Activated B cell treated with CpG ODN at 0.5 μM for 24 hours (primary cell): ENCODE data around the gene USP7. TPM values are rescaled to one million over a fixed set of nuclear protein-coding genes. Genes with fewer than 3 reads are reported as not detected.

ENCODE experiments used
- ATAC-seq: fragments of 200-7000 bp; cut with Tn5 transposase; one replicate; pipeline ENCODE4 v1.10.0; 2021; ENCODE audit warnings: low read depth, mild to moderate bottlenecking, moderate library complexity
- CTCF ChIA-PET: fragments of 350-600 bp; sonication (Branson Sonifier 250); formaldehyde crosslinking; loops from one replicate; lab custom pipeline; 2021; ENCODE audit warnings: antibody characterized with exemption; lab: Charles Lee
- POLR2A ChIA-PET: fragments of 350-600 bp; sonication (Branson Sonifier 250); formaldehyde crosslinking; loops from one replicate; lab custom pipeline; 2021; ENCODE audit warnings: antibody characterized with exemption; lab: Charles Lee
- DNase-seq: peaks from one replicate; pipeline ENCODE4 v3.0.0; 2022
- H3K27ac Mint-ChIP-seq: one replicate; pipeline ENCODE4 v1.8.0; 2020; ENCODE audit warnings: mixed read lengths
- H3K27me3 Mint-ChIP-seq: one replicate; pipeline ENCODE4 v1.8.0; 2021; ENCODE audit warnings: mixed read lengths
- H3K36me3 Mint-ChIP-seq: one replicate; pipeline ENCODE4 v1.8.0; 2021; ENCODE audit warnings: low read depth, mixed read lengths
- H3K4me1 Mint-ChIP-seq: one replicate; pipeline ENCODE4 v1.8.0; 2021; ENCODE audit warnings: mixed read lengths
- H3K4me3 Mint-ChIP-seq: one replicate; pipeline ENCODE4 v1.8.0; 2020; ENCODE audit warnings: mild to moderate bottlenecking, mixed read lengths
- H3K9me3 Mint-ChIP-seq: one replicate; pipeline ENCODE4 v1.8.0; 2020; ENCODE audit warnings: mixed read lengths
- intact Hi-C: fragments of 100-400 bp; cut with micrococcal nuclease; formaldehyde crosslinking; loops from one replicate; pipeline ENCODE4 v1.15.1; 2024
- total RNA-seq: library from RNA; stranded (reverse); gene quantifications from 2 replicates; pipeline ENCODE4 v1.2.3, GENCODE V29; 2022
- TF ChIP-seq, protein P1 (sequence below): fragments of 200-600 bp; IDR thresholded peaks from one replicate; pipeline ENCODE4 v1.8.0; 2022; ENCODE audit warnings: antibody characterized with exemption, mild to moderate bottlenecking

USP7 gene
- total RNA-seq, 1 donor from 2014 or later = 193 TPM

DNA sequence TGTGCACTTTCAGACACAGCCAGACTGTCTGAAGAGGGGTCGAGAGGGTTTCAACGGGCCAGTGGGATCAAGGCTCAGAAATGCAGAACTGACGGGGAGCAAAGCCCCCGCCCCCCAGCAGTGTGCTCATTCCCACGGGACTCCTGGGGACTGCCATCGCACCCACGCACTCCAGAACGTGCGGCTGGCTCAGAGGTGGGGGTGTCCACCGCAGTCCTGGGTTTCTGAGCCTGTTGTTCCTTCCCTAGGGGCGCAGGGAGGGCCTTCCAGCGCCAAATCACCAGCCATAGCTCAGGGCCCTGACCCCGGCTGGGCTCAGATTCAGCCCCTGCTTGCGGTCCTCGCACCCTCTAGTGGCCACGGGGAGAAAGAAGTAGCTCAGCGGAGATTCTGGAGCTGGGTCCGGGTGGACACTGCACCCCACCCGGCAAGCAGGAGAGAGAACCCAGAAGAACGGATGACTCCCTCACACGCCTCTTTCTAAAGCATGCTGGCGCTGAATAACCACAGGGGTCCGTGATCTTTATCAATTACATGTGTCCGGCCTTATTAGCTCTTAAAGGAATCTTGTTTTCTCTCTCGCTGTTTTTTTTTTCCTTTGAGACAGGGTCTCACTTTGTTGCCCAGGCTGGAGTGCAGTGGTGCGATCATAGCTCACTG, 45.0 kb upstream of the USP7 start:
- Mint-ChIP-seq H3K4me3 (peak overlapping the region; percentile 59), H3K36me3 (no peaks in the 10 kb centered on the region), H3K27me3 (peaks cover 29% of the 10 kb centered on the region), H3K4me1 (peaks cover 8% of the 10 kb centered on the region), H3K9me3 (no peaks in the 10 kb centered on the region), H3K27ac (peak overlapping the region; percentile 53)
- CTCF ChIA-PET = interaction anchor here (0.6 to 3.0 kb wide), 29 partner anchors 9 to 144 kb away, joined by 3 to 39 read pairs (median 3); partner anchors contain the start of gene USP7
- intact Hi-C loops = loop anchor here (1.0 to 2.0 kb wide), 8 partner anchors 44 to 441 kb away; partner anchors contain the start of gene HAPSTR1
- POLR2A ChIA-PET = interaction anchor here (0.6 to 1.8 kb wide), 10 partner anchors 46 to 1299 kb away, joined by 3 to 17 read pairs (median 3); partner anchors contain the start of genes CARHSP1 and HAPSTR1
- peak; percentile 91 for ATAC-seq
- TF ChIP-seq, protein P1, sequence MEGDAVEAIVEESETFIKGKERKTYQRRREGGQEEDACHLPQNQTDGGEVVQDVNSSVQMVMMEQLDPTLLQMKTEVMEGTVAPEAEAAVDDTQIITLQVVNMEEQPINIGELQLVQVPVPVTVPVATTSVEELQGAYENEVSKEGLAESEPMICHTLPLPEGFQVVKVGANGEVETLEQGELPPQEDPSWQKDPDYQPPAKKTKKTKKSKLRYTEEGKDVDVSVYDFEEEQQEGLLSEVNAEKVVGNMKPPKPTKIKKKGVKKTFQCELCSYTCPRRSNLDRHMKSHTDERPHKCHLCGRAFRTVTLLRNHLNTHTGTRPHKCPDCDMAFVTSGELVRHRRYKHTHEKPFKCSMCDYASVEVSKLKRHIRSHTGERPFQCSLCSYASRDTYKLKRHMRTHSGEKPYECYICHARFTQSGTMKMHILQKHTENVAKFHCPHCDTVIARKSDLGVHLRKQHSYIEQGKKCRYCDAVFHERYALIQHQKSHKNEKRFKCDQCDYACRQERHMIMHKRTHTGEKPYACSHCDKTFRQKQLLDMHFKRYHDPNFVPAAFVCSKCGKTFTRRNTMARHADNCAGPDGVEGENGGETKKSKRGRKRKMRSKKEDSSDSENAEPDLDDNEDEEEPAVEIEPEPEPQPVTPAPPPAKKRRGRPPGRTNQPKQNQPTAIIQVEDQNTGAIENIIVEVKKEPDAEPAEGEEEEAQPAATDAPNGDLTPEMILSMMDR = no peak
- DNase-seq = peak; percentile 50

DNA sequence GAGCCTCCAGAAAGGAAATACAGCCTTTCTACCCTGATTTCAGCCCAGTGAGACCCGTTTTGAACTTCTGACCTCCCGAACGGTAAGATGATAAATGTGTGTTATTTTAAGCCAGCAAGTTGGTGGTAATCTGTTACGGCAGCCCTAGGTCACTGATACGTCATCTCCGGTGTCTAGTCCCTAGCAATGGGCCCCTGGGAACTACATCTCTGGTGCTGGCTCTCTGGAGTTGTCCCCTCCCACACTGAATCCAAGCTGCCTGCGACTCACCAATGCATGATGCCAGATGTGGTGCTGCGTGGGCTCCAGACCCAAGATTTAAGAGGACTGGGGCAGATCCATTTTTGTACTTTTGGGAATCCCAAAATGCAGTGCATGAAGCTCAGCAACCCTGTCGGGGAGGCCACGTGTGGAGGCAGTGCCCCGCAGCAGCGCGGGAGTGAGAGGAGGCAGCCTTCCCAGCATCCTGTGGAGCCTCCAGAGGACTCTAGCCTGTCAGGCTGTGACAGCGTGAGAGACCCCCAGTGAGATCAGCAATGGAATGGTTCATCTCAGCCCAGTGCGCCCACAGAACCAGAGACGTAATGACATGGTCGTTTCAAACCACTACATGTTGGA, 43.6 kb upstream of the USP7 start:
- H3K4me1 Mint-ChIP-seq = peaks cover 8% of the 10 kb centered on the region
- intact Hi-C loops = no loop called here
- TF ChIP-seq, protein P1 = no peak
- H3K27me3 Mint-ChIP-seq = peaks cover 22% of the 10 kb centered on the region
- no peak for ATAC-seq
- ChIA-PET CTCF (interaction anchor here (1.0 to 3.0 kb wide), 3 partner anchors 26 to 127 kb away, joined by 4 to 19 read pairs (median 5); no protein-coding TSS in a partner anchor), POLR2A (no interaction called here)
- DNase-seq = no peak
- H3K36me3 Mint-ChIP-seq = no peaks in the 10 kb centered on the region
- H3K27ac Mint-ChIP-seq = no peak overlapping the region
- no peaks in the 10 kb centered on the region for H3K9me3 Mint-ChIP-seq
- no peak overlapping the region for H3K4me3 Mint-ChIP-seq

DNA sequence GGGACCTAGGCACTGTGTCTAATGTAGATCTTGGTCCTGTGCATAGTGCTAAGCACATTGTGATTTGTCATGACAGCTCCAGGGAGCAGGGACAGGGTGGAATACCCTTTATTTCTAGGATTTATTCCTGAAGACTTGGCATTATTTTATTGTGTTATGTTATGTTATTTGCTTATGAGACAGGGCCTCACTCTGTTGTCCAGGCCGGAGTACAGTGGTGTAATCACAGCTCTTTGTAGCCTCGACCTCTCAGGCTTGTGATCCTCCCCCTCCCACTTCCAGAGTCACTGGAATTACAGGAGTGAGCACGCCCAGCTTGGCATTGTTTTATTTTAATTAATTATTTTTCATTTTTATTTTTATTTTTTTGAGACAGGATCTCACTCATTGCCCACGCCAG, 40.5 kb upstream of the USP7 start:
- POLR2A ChIA-PET = no interaction called here
- Mint-ChIP-seq H3K4me3 (no peak overlapping the region), H3K36me3 (no peaks in the 10 kb centered on the region), H3K4me1 (peaks cover 8% of the 10 kb centered on the region), H3K27me3 (peaks cover 12% of the 10 kb centered on the region), H3K9me3 (no peaks in the 10 kb centered on the region), H3K27ac (no peak overlapping the region)
- ATAC-seq = no peak
- no peak for DNase-seq
- CTCF ChIA-PET = no interaction called here
- TF ChIP-seq, protein P1 = no peak
- intact Hi-C loops = no loop called here

DNA sequence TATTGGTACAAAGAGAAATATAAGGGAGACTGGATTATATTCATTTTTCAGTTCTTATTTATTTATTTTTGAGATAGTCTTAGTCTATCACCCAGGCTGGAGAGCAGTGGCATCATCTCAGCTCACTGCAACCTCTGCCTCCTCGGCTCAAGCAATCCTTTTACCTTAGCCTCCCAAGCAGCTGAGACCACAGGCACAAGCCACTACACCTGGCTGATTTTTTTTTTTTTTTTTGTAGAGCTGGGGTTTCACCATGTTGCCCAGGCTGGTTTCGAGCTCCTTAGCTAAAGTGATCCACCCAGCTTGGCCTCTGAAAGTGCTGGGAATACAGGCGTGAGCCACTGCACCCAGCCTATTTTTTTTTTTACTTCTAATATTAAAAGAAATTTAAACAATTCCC, 40.1 kb upstream of the USP7 start:
- TF ChIP-seq, protein P1 = no peak
- H3K9me3 Mint-ChIP-seq = no peaks in the 10 kb centered on the region
- DNase-seq = no peak
- no peak for ATAC-seq
- H3K27me3 Mint-ChIP-seq = peaks cover 9% of the 10 kb centered on the region
- H3K27ac Mint-ChIP-seq = no peak overlapping the region
- POLR2A ChIA-PET = no interaction called here
- peaks cover 5% of the 10 kb centered on the region for H3K4me1 Mint-ChIP-seq
- H3K4me3 Mint-ChIP-seq = no peak overlapping the region
- intact Hi-C loops = no loop called here
- CTCF ChIA-PET = no interaction called here
- H3K36me3 Mint-ChIP-seq = no peaks in the 10 kb centered on the region

DNA sequence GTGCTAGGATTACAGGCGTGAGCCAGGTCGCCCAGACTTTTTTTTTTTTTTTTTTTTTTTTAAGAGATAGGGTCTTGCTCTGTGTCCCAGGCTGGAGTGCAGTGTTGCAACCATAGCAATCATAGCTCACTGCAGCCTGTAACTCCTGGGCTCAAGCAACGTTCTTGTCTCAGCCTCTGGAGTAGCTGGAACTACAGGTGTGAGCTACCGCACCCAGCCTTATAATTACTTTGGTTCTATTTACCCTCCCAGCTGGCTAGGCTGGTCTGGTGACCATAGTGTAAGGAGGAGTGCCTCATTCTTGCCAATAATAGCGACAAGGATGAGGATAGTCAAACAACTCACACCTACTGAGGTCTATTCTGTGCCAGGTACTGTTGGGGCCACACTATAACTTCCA, 39.6 kb upstream of the USP7 start:
- POLR2A ChIA-PET = no interaction called here
- H3K27ac Mint-ChIP-seq = no peak overlapping the region
- no peak for DNase-seq
- H3K4me1 Mint-ChIP-seq = peaks cover under 1% of the 10 kb centered on the region
- TF ChIP-seq, protein P1 = no peak
- no peaks in the 10 kb centered on the region for H3K36me3 Mint-ChIP-seq
- ATAC-seq = no peak
- H3K9me3 Mint-ChIP-seq = no peaks in the 10 kb centered on the region
- CTCF ChIA-PET = no interaction called here
- intact Hi-C loops = no loop called here
- H3K27me3 Mint-ChIP-seq = peaks cover 8% of the 10 kb centered on the region
- H3K4me3 Mint-ChIP-seq = no peak overlapping the region
